Ishikawa (cell line): ENCODE results near the gene TP73.

Experiments
- CEBPB ChIP-seq: IDR thresholded peaks from 2 replicates; pipeline ENCODE4 v1.6.1; 2012
- CREB1 ChIP-seq: IDR thresholded peaks from 2 replicates; pipeline ENCODE4 v1.6.1; 2012; ENCODE audit warnings: low read depth
- EGR1 ChIP-seq: IDR thresholded peaks from 2 replicates; pipeline ENCODE4 v1.6.1; 2012
- EP300 ChIP-seq: IDR thresholded peaks from 2 replicates; pipeline ENCODE4 v1.6.1; 2012; ENCODE audit warnings: borderline replicate concordance
- FOXM1 ChIP-seq: IDR thresholded peaks from 2 replicates; pipeline ENCODE4 v1.6.1; 2012; ENCODE audit warnings: low read depth, borderline replicate concordance
- NFIC ChIP-seq: IDR thresholded peaks from 2 replicates; pipeline ENCODE4 v1.6.1; 2012
- RAD21 ChIP-seq: IDR thresholded peaks from 2 replicates; pipeline ENCODE4 v1.6.1; 2012; ENCODE audit warnings: low read depth
- REST ChIP-seq: IDR thresholded peaks from 2 replicates; pipeline ENCODE4 v1.6.1; 2012; ENCODE audit warnings: low read depth, mild to moderate bottlenecking
- TAF1 ChIP-seq: IDR thresholded peaks from 2 replicates; pipeline ENCODE4 v1.6.1; 2012; ENCODE audit warnings: low read depth, mild to moderate bottlenecking
- TCF12 ChIP-seq: IDR thresholded peaks from 2 replicates; pipeline ENCODE4 v1.6.1; 2012; ENCODE audit warnings: low read depth
- TEAD4 ChIP-seq: IDR thresholded peaks from 2 replicates; pipeline ENCODE4 v1.6.1; 2012
- YY1 ChIP-seq: IDR thresholded peaks from 2 replicates; pipeline ENCODE4 v1.6.1; 2012; ENCODE audit warnings: low read depth
- ZBTB7A ChIP-seq: IDR thresholded peaks from 2 replicates; pipeline ENCODE4 v1.6.1; 2012; ENCODE audit warnings: low read depth
- TF ChIP-seq, protein P1 (sequence below): IDR thresholded peaks from 2 replicates; pipeline ENCODE4 v1.6.1; 2012
- TF ChIP-seq, protein P2 (sequence below): IDR thresholded peaks from 2 replicates; pipeline ENCODE4 v1.6.1; 2012

Gene TP73

GRCh38 chr1:3749512-3749911 is 97.2 kb downstream of the TP73 start:
- TF ChIP-seq REST: no peak

DNA sequence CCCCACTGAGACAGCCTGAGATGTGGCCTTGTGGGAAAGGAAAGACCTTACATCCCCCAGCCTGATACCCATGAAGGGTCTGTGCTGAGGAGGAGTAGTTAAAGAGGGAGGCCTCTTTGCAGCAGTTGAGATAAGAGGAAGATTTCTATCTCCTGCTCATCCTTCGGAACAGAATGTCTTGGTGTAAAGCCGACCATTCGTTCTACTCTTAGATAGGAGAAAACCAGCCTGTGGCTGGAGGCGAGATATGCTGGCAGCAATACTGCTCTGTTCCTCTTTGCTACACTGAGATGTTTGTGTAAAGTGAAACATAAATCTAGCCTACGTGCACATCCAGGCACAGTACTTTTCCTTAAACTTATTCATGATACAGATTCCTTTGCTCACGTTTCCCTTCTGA is 98.4 kb downstream of the TP73 start:
- TF ChIP-seq ZBTB7A (no peak), CREB1 (no peak)

- TF ChIP-seq REST (no peak), ZBTB7A (no peak), RAD21 (no peak), EGR1 (no peak), TEAD4 (no peak)
These were observed 100.2 kb downstream of the TP73 start, which contains the start of gene CCDC27 for GRCh38 chr1:3752400-3752945. TSS of gene CCDC27 (plus strand) at chr1:3752450. CDS start at chr1:3752482, 32 bp downstream.

- TF ChIP-seq TEAD4 (no peak), RAD21 (no peak), NFIC (no peak), ZBTB7A (no peak), REST (no peak), CEBPB (no peak), CREB1 (no peak), TAF1 (no peak), EGR1 (no peak), TCF12 (no peak), FOXM1 (no peak), EP300 (no peak)
- TF ChIP-seq, protein P1, sequence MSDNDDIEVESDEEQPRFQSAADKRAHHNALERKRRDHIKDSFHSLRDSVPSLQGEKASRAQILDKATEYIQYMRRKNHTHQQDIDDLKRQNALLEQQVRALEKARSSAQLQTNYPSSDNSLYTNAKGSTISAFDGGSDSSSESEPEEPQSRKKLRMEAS: no peak
These were observed 101.5 kb downstream of the TP73 start for GRCh38 chr1:3753656-3754454.

DNA sequence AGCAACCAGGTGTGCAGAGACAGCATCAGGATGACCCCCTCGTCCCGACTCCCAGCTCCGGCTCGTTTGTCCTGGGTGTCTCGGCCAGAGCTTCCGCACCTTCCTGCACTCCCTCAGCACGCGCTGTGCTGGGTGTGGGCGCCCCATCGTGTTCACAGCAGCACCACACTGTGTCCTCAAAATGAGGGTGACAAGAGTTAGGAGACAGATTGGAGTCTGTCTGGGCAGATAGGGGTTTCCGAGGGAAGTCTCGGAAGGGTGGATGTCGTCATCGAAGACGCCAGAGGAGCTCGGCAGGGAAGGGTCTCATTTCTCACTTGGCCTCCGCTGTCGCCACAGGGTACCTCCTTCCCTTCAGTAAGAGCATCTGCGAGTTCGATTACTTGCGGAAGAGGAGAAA is 104.1 kb downstream of the TP73 start:
- TF ChIP-seq EGR1 (no peak), EP300 (no peak), YY1 (no peak), NFIC (no peak), TEAD4 (no peak), TAF1 (no peak), FOXM1 (no peak), CREB1 (no peak), ZBTB7A (no peak), TCF12 (no peak), RAD21 (no peak), REST (no peak), CEBPB (no peak)
- TF ChIP-seq, protein P1: no peak
- TF ChIP-seq, protein P2, sequence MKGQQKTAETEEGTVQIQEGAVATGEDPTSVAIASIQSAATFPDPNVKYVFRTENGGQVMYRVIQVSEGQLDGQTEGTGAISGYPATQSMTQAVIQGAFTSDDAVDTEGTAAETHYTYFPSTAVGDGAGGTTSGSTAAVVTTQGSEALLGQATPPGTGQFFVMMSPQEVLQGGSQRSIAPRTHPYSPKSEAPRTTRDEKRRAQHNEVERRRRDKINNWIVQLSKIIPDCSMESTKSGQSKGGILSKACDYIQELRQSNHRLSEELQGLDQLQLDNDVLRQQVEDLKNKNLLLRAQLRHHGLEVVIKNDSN: no peak
